A673 (cell line): ENCODE data around the gene CACNA2D1. TPM values are rescaled to one million over a fixed set of nuclear protein-coding genes. Genes with fewer than 3 reads are reported as not detected.

Source experiments
- BruUV-seq: library from RNA; stranded (reverse); fragments of 400-500 nt; replicated peaks from 2 replicates; lab custom pipeline; 2021; lab: Mats Ljungman, UMichigan
- CTCF ChIA-PET: fragments of 300-600 bp; sonication (Branson Sonifier 250); formaldehyde crosslinking; loops from one replicate; lab custom pipeline; 2022; ENCODE audit warnings: antibody characterized with exemption; lab: Charles Lee
- POLR2A ChIA-PET: fragments of 300-600 bp; sonication (Branson Sonifier 250); formaldehyde crosslinking; loops from one replicate; lab custom pipeline; 2022; ENCODE audit warnings: antibody characterized with exemption; ENCODE audit not compliant: low non-redundant PET; lab: Charles Lee
- DNase-seq: peaks from one replicate; pipeline ENCODE4 v3.0.0-alpha.2; 2015; ENCODE audit warnings: low spot score
- H3K27ac ChIP-seq: fragments of 200-600 bp; sonication (generic); 2 replicates; pipeline ENCODE4 v1.5.1; 2016; ENCODE audit warnings: mixed run types, low read depth, mild to moderate bottlenecking, mixed read lengths, antibody characterized with exemption, low read length; ENCODE audit not compliant: poor library complexity, severe bottlenecking
- H3K27me3 ChIP-seq: fragments of 200-600 bp; sonication (generic); replicated peaks from 2 replicates; pipeline ENCODE4 v1.6.1; 2017; ENCODE audit warnings: mixed run types, low read depth, mild to moderate bottlenecking, mixed read lengths, antibody characterized with exemption, low read length; ENCODE audit not compliant: insufficient read depth, poor library complexity
- H3K36me3 ChIP-seq: fragments of 200-600 bp; sonication (generic); 2 replicates; pipeline ENCODE4 v1.6.1; 2016; ENCODE audit warnings: mixed run types, mild to moderate bottlenecking, mixed read lengths, antibody characterized with exemption, low read length; ENCODE audit not compliant: insufficient read depth, poor library complexity, severe bottlenecking
- H3K4me1 ChIP-seq: fragments of 200-600 bp; sonication (generic); 2 replicates; pipeline ENCODE4 v1.6.1; 2017; ENCODE audit warnings: mixed run types, mild to moderate bottlenecking, mixed read lengths, antibody characterized with exemption, low read length; ENCODE audit not compliant: insufficient read depth, poor library complexity, severe bottlenecking
- H3K4me3 ChIP-seq: fragments of 200-600 bp; sonication (generic); 2 replicates; pipeline ENCODE4 v1.5.1; 2016; ENCODE audit warnings: low read depth, mixed run types, mild to moderate bottlenecking, mixed read lengths, low read length; ENCODE audit not compliant: poor library complexity, severe bottlenecking
- H3K9me3 ChIP-seq: fragments of 200-600 bp; sonication (generic); 2 replicates; pipeline ENCODE4 v1.6.1; 2016; ENCODE audit warnings: mixed run types, low read depth, mild to moderate bottlenecking, mixed read lengths, antibody characterized with exemption, low read length; ENCODE audit not compliant: poor library complexity, severe bottlenecking
- CTCF ChIP-seq: fragments of 300-800, 200-600 bp; sonication (generic); conservative IDR thresholded peaks from 2 replicates; pipeline ENCODE4 v1.5.1; 2017; ENCODE audit warnings: low read depth, mild to moderate bottlenecking, antibody characterized with exemption, low read length, moderate library complexity, mixed read lengths
- EZH2 ChIP-seq: fragments of 200-600 bp; sonication (generic); IDR thresholded peaks from 2 replicates; pipeline ENCODE4 v1.6.1; 2017; ENCODE audit warnings: borderline replicate concordance, low read depth, mild to moderate bottlenecking, mixed read lengths, antibody characterized with exemption, low read length; ENCODE audit not compliant: poor library complexity, severe bottlenecking
- intact Hi-C: fragments of 100-400 bp; cut with micrococcal nuclease; formaldehyde crosslinking; loops from one replicate; pipeline ENCODE4 v1.10.0; 2022; ENCODE audit not compliant: unreplicated experiment
- total RNA-seq: library from RNA; stranded (reverse); gene quantifications from 2 replicates; pipeline ENCODE4 v1.2.3, GENCODE V29; 2021

Gene CACNA2D1
- total RNA-seq, 1 experiment from 2014 or later, result 49.1 TPM

- H3K27ac ChIP-seq, result no peak overlapping the region
- H3K27me3 ChIP-seq, result no peaks in the 10 kb centered on the region
- CTCF ChIA-PET, result no interaction called here
- intact Hi-C loops, result no loop called here
- H3K36me3 ChIP-seq, result no peaks in the 10 kb centered on the region
- H3K4me1 ChIP-seq, result no peaks in the 10 kb centered on the region
- no TSS peak for BruUV-seq
- POLR2A ChIA-PET, result no interaction called here
- DNase-seq, result no peak
- no peaks in the 10 kb centered on the region for H3K9me3 ChIP-seq
- TF ChIP-seq EZH2 (no peak), CTCF (no peak)
- H3K4me3 ChIP-seq, result no peak overlapping the region
These were observed 24.9 kb upstream of the CACNA2D1 start for GRCh38 chr7:82468435-82468834.

GRCh38 chr7:82467020-82467419 is 23.4 kb upstream of the CACNA2D1 start:
- intact Hi-C loops, result no loop called here
- Histone ChIP-seq H3K9me3 (no peaks in the 10 kb centered on the region), H3K4me1 (no peaks in the 10 kb centered on the region), H3K4me3 (no peak overlapping the region), H3K27me3 (no peaks in the 10 kb centered on the region), H3K27ac (no peak overlapping the region), H3K36me3 (no peaks in the 10 kb centered on the region)
- DNase-seq, result no peak
- CTCF ChIA-PET, result no interaction called here
- TF ChIP-seq CTCF (no peak), EZH2 (no peak)
- POLR2A ChIA-PET, result no interaction called here
- no TSS peak for BruUV-seq

- no peaks in the 10 kb centered on the region for H3K4me1 ChIP-seq
- intact Hi-C loops, result no loop called here
- BruUV-seq, result no TSS peak
These were observed 20.8 kb upstream of the CACNA2D1 start for GRCh38 chr7:82464372-82464771.

More at GRCh38 chr7:82464372-82464771, 20.8 kb upstream of the CACNA2D1 start:
- ChIA-PET CTCF (no interaction called here), POLR2A (no interaction called here)
- TF ChIP-seq EZH2 (no peak), CTCF (no peak)
- DNase-seq, result no peak
- H3K4me3 ChIP-seq, result no peak overlapping the region
- no peaks in the 10 kb centered on the region for H3K9me3 ChIP-seq
- H3K27me3 ChIP-seq, result no peaks in the 10 kb centered on the region
- no peaks in the 10 kb centered on the region for H3K36me3 ChIP-seq
- H3K27ac ChIP-seq, result no peak overlapping the region
